HG03342 (cell line): ENCODE measurements around the gene KSR1.

Experiments
- ATAC-seq: cut with Tn5 transposase; IDR thresholded peaks from one replicate; pipeline ENCODE4 v1.9.1; 2021; ENCODE audit warnings: mild to moderate bottlenecking, moderate library complexity; ENCODE audit not compliant: unreplicated experiment

Gene KSR1

GRCh38 chr17:27581016-27581415 lies 124.8 kb downstream of the KSR1 start:
- no peak for ATAC-seq

GRCh38 chr17:27582696-27583095 lies 126.4 kb downstream of the KSR1 start:
- ATAC-seq = no peak

- ATAC-seq = no peak
Observed at GRCh38 chr17:27585153-27585681, 129.0 kb downstream of the KSR1 start.

- no peak for ATAC-seq
Observed at GRCh38 chr17:27585792-27586191, 129.5 kb downstream of the KSR1 start.

GRCh38 chr17:27586203-27586721 lies 130.0 kb downstream of the KSR1 start:
- ATAC-seq = no peak

- no peak for ATAC-seq
Observed at GRCh38 chr17:27588354-27588753, 132.1 kb downstream of the KSR1 start.

- no peak for ATAC-seq
Observed at GRCh38 chr17:27590864-27591263, 134.6 kb downstream of the KSR1 start.

GRCh38 chr17:27591986-27592385 lies 135.7 kb downstream of the KSR1 start:
- no peak for ATAC-seq

- no peak for ATAC-seq
Observed at GRCh38 chr17:27593232-27593856, 137.1 kb downstream of the KSR1 start.

- ATAC-seq = no peak
Observed at GRCh38 chr17:27593857-27594255, 137.6 kb downstream of the KSR1 start.

- no peak for ATAC-seq
Observed at GRCh38 chr17:27595208-27595607, 139.0 kb downstream of the KSR1 start.

- ATAC-seq = no peak
Observed at GRCh38 chr17:27596096-27596495, 139.8 kb downstream of the KSR1 start.

GRCh38 chr17:27596566-27597187 lies 140.4 kb downstream of the KSR1 start:
- no peak for ATAC-seq

GRCh38 chr17:27597188-27597580 lies 140.9 kb downstream of the KSR1 start:
- no peak for ATAC-seq

- ATAC-seq = no peak
Observed at GRCh38 chr17:27597783-27598320, 141.6 kb downstream of the KSR1 start.

- no peak for ATAC-seq
Observed at GRCh38 chr17:27598337-27599050, 142.2 kb downstream of the KSR1 start.

- ATAC-seq = no peak
Observed at GRCh38 chr17:27600471-27600870, 144.2 kb downstream of the KSR1 start.

GRCh38 chr17:27601069-27601974 lies 145.1 kb downstream of the KSR1 start:
- ATAC-seq = no peak

GRCh38 chr17:27601975-27602302 lies 145.7 kb downstream of the KSR1 start:
- ATAC-seq = no peak

GRCh38 chr17:27602721-27603420 lies 146.6 kb downstream of the KSR1 start:
- ATAC-seq = no peak
